Measurements from ENCODE around the gene SMAD9.

GRCh38 chr13:36910545-36910944 lies 9.5 kb downstream of the SMAD9 start:
- TF ChIP-seq, protein P1, sequence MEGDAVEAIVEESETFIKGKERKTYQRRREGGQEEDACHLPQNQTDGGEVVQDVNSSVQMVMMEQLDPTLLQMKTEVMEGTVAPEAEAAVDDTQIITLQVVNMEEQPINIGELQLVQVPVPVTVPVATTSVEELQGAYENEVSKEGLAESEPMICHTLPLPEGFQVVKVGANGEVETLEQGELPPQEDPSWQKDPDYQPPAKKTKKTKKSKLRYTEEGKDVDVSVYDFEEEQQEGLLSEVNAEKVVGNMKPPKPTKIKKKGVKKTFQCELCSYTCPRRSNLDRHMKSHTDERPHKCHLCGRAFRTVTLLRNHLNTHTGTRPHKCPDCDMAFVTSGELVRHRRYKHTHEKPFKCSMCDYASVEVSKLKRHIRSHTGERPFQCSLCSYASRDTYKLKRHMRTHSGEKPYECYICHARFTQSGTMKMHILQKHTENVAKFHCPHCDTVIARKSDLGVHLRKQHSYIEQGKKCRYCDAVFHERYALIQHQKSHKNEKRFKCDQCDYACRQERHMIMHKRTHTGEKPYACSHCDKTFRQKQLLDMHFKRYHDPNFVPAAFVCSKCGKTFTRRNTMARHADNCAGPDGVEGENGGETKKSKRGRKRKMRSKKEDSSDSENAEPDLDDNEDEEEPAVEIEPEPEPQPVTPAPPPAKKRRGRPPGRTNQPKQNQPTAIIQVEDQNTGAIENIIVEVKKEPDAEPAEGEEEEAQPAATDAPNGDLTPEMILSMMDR (conservative IDR thresholded peaks at IDR 0.05; ENCODE audit: low read depth, low read length), result no peak
- no peak for TF ChIP-seq EZH2 (IDR thresholded peaks at IDR 0.05; ENCODE audit: low read length, unreplicated experiment)
